GM12891 (cell line): Measurements from ENCODE around the gene AFAP1L1.

Experiments
- POLR2A ChIP-seq: IDR thresholded peaks from 2 replicates; pipeline ENCODE4 v1.6.1; 2011; ENCODE audit warnings: low read depth, low read length, control low read depth
- POLR2AphosphoS5 ChIP-seq: IDR thresholded peaks from 2 replicates; pipeline ENCODE4 v1.6.1; 2011; ENCODE audit warnings: low read depth, low read length, control low read depth
- TAF1 ChIP-seq: IDR thresholded peaks from 2 replicates; pipeline ENCODE4 v1.6.1; 2011; ENCODE audit warnings: low read depth, low read length, control low read depth

DNA sequence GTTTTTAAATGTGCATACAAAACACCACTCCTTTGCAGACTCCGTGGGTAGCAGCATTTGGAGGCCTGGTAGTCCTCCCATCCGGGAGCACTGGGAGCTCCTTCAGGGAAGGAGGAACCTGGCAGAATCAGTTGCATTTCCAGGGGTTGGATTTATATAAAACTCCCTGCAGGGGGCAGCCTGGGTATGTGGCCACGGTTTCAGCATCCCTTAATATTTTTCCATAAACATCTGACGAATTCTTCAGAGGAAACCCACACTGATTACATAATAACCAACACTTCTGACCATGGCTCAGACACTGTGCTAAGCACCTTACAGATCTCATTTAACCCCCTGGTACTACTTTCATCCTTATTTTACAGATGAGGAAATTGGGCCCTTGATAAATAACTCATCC lies 6.1 kb upstream of the AFAP1L1 start:
- no peak for TF ChIP-seq POLR2A
- TF ChIP-seq POLR2AphosphoS5: no peak
- TF ChIP-seq TAF1: no peak
